ENCODE data around the gene CAD.
"Not testable (repeated sequence)": the region's sequence is repeated elsewhere in the genome, so short reads cannot be mapped to it uniquely, and the experiment has no call there.

Gene CAD

GRCh38 chr2:27261241-27261925, 44.2 kb downstream of the CAD start:
- DNase-seq, result no peak

- no peak for DNase-seq
Observed at GRCh38 chr2:27261926-27262298, 44.7 kb downstream of the CAD start.

- DNase-seq, result peak; percentile 69 to 71
Observed at GRCh38 chr2:27262379-27263286, 45.5 kb downstream of the CAD start, which contains the start of gene SLC30A3. TSS of gene SLC30A3 (minus strand) at chr2:27263047. CDS start at chr2:27262906, 141 bp downstream.

GRCh38 chr2:27263287-27264252, 46.4 kb downstream of the CAD start:
- no peak for DNase-seq

- no peak for DNase-seq
Observed at GRCh38 chr2:27264253-27264752, 47.1 kb downstream of the CAD start.

- peak; percentile 49 to 65 for DNase-seq
Observed at GRCh38 chr2:27264753-27265535, 47.8 kb downstream of the CAD start.

- DNase-seq, result no peak
Observed at GRCh38 chr2:27265536-27265870, 48.3 kb downstream of the CAD start.

- not testable (repeated sequence) for DNase-seq
Observed at GRCh38 chr2:27268296-27268695, 51.1 kb downstream of the CAD start.

- DNase-seq, result no peak
Observed at GRCh38 chr2:27270131-27270530, 53.0 kb downstream of the CAD start.

- DNase-seq, result no peak
Observed at GRCh38 chr2:27270670-27271069, 53.5 kb downstream of the CAD start.

- no peak for DNase-seq
Observed at GRCh38 chr2:27271631-27272340, 54.6 kb downstream of the CAD start.

GRCh38 chr2:27272537-27273522, 55.7 kb downstream of the CAD start:
- not testable (repeated sequence) for DNase-seq

GRCh38 chr2:27275211-27276150, 58.3 kb downstream of the CAD start, which contains the start of gene DNAJC5G:
TSS of gene DNAJC5G (plus strand) at chr2:27275433. CDS start at chr2:27276729, 1,296 bp downstream.
- DNase-seq, result no peak

- DNase-seq, result no peak
Observed at GRCh38 chr2:27278010-27278409, 60.8 kb downstream of the CAD start.

- no peak for DNase-seq
Observed at GRCh38 chr2:27280826-27281225, 63.7 kb downstream of the CAD start.

- DNase-seq, result no peak
Observed at GRCh38 chr2:27281442-27281841, 64.3 kb downstream of the CAD start.

- DNase-seq, result no peak
Observed at GRCh38 chr2:27281855-27282559, 64.8 kb downstream of the CAD start, which contains the start of gene TRIM54. TSS of gene TRIM54 (plus strand) at chr2:27282429. CDS start at chr2:27282732, 303 bp downstream.

GRCh38 chr2:27282892-27283291, 65.7 kb downstream of the CAD start:
- DNase-seq, result no peak

Measured in stimulated activated CD4-positive, alpha-beta T cell treated with anti-CD3 and anti-CD28 coated beads, Interleukin-2, amount 100 ng/mL, for 48 hours (primary cell).